Neutrophil (primary cell): ENCODE measurements around the gene CEP68.
A peak's percentile ranks its signal among the peaks of the same experiment; 100 is the strongest.
"Not testable (repeated sequence)": the region's sequence is repeated elsewhere in the genome, so short reads cannot be mapped to it uniquely, and the experiment has no call there.

Experiments
- H3K27ac ChIP-seq: fragments of 200-600 bp; sonication (generic); 2 replicates; pipeline ENCODE4 v1.5.1; 2016; ENCODE audit warnings: mild to moderate bottlenecking, moderate library complexity
- H3K27me3 ChIP-seq: fragments of 200-600 bp; sonication (generic); 2 replicates; pipeline ENCODE4 v1.6.0; 2016; ENCODE audit warnings: mild to moderate bottlenecking
- H3K36me3 ChIP-seq: fragments of 200-600 bp; sonication (generic); 2 replicates; pipeline ENCODE4 v1.5.1; 2017
- H3K4me1 ChIP-seq, 2 experiments: fragments of 200-600 bp in 1 of 2; sonication (generic) in 1 of 2; 1 replicate in 1 of 2; 2 replicates in 1 of 2; pipeline versions ENCODE4 v1.5.1 to v1.6.1; 2013 to 2016; ENCODE audit warnings: low read depth in 1 of 2, low read length in 1 of 2, mild to moderate bottlenecking in 1 of 2, moderate library complexity in 1 of 2; ENCODE audit not compliant: control insufficient read depth in 1 of 2, insufficient read depth in 1 of 2
- H3K4me3 ChIP-seq, 2 experiments: fragments of 200-600 bp in 1 of 2; sonication (generic) in 1 of 2; 1 replicate in 1 of 2; 2 replicates in 1 of 2; pipeline ENCODE4 v1.5.1; 2013 to 2016; ENCODE audit warnings: low read depth in 1 of 2, low read length in 1 of 2, mild to moderate bottlenecking in 1 of 2, moderate library complexity in 1 of 2
- H3K9me3 ChIP-seq: fragments of 200-600 bp; sonication (generic); 2 replicates; pipeline ENCODE4 v1.5.1; 2016
- TF ChIP-seq, protein P1 (sequence below): fragments of 200-600 bp; sonication (generic); IDR thresholded peaks from 2 replicates; pipeline ENCODE4 v1.5.1; 2016; ENCODE audit warnings: antibody characterized with exemption

The CEP68 gene

DNA sequence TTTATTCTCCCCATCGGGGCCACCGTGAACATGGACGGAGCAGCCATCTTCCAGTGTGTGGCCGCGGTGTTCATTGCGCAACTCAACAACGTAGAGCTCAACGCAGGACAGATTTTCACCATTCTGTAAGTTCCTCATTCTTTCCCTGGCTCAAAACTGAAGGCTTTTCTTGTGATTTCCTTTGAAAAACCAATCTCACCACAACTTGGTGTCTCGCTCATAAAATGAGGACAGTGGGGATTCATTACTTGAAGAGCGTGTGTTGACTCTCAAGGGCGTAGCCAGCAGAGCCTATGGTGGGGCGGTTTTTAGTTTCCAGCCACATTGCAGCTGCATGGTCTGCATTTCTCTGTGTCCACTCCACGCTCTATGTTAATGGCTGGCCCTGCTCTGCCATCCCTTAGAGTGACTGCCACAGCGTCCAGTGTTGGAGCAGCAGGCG, 38.1 kb upstream of the CEP68 start:
- H3K27ac ChIP-seq = peak overlapping the region; percentile 93
- H3K4me1 ChIP-seq = peaks cover 29 to 30% of the 10 kb centered on the region in 2 experiments
- H3K4me3 ChIP-seq = peak overlapping the region; percentile 65 to 68
- peaks cover 4% of the 10 kb centered on the region for H3K36me3 ChIP-seq
- H3K27me3 ChIP-seq = no peaks in the 10 kb centered on the region
- TF ChIP-seq, protein P1, sequence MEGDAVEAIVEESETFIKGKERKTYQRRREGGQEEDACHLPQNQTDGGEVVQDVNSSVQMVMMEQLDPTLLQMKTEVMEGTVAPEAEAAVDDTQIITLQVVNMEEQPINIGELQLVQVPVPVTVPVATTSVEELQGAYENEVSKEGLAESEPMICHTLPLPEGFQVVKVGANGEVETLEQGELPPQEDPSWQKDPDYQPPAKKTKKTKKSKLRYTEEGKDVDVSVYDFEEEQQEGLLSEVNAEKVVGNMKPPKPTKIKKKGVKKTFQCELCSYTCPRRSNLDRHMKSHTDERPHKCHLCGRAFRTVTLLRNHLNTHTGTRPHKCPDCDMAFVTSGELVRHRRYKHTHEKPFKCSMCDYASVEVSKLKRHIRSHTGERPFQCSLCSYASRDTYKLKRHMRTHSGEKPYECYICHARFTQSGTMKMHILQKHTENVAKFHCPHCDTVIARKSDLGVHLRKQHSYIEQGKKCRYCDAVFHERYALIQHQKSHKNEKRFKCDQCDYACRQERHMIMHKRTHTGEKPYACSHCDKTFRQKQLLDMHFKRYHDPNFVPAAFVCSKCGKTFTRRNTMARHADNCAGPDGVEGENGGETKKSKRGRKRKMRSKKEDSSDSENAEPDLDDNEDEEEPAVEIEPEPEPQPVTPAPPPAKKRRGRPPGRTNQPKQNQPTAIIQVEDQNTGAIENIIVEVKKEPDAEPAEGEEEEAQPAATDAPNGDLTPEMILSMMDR = no peak
- no peaks in the 10 kb centered on the region for H3K9me3 ChIP-seq

DNA sequence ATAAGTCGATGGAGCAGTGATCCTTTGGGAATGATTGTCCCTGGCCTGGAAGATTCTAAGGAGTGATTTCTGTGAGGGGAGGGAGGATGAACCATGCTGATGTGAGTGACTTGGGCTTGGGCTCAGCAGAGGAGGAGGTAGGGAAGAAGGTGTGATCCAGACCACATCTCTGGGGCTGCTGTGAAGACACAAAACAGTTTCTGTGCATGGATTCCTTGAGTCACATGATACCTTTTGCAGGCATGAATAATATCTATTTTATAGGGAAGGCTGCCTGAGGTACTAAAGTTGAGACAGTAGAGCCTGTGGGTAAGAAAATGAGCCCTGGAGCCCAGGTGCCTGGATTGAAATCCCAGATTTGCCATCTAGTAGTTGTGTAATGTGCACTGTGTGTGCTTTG, 37.2 kb upstream of the CEP68 start:
- Histone ChIP-seq H3K27me3 (no peaks in the 10 kb centered on the region), H3K36me3 (peaks cover 4% of the 10 kb centered on the region), H3K4me3 (peak overlapping the region in 1 of 2 experiments; percentile 68), H3K27ac (peak overlapping the region; percentile 93), H3K4me1 (peaks cover 29 to 30% of the 10 kb centered on the region in 2 experiments), H3K9me3 (no peaks in the 10 kb centered on the region)
- TF ChIP-seq, protein P1 = no peak

DNA sequence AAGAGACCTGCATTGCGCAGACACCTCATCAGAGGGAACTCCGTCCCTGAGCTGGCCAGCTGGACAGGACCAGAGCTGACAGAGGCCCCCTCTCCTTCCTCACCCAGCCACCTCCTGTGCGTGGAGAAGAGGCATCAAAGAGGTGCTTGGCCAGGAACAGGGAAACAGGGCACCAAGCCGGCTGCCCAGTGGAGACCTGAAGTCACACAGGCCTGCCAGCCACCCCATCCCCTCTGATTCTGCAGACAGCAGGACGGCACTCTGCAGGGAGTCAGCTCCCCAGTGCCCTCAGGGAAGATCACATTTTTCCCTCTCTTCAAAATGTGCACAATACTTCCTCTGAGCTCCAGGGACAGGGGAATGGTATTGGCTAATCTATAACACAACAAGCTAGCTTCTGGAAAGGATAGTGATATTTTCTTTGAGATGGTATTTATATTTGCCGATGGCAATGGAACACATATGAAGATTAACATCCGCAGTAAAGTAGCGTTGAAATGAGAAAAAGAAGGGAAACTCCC, 36.5 kb upstream of the CEP68 start:
- no peaks in the 10 kb centered on the region for H3K9me3 ChIP-seq
- no peaks in the 10 kb centered on the region for H3K27me3 ChIP-seq
- H3K4me1 ChIP-seq = peaks cover 29 to 30% of the 10 kb centered on the region in 2 experiments
- no peak overlapping the region for H3K4me3 ChIP-seq
- TF ChIP-seq, protein P1 = no peak
- peaks cover 4% of the 10 kb centered on the region for H3K36me3 ChIP-seq
- peak overlapping the region; percentile 93 for H3K27ac ChIP-seq

DNA sequence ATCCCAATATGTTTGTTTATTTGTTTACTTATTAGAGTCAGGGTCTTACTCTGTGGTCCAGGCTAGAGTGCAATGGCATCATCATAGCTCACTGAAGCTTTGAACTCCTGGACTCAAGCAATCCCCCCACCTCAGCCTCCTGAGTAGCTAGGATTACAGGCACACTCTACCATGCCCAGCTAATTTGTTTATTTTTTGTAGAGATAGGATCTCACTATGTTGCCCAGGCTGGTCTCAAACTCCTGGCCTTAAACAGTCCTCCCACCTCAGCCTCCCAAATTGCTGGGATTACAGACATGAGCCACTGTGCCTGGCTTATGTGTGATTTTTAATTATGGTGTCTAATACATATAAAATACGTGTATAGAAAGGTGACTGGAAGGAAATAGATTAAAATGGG, 36.0 kb upstream of the CEP68 start:
- H3K36me3 ChIP-seq, H3K27ac ChIP-seq, H3K27me3 ChIP-seq, H3K9me3 ChIP-seq, H3K4me3 ChIP-seq: not testable (repeated sequence)
- H3K4me1 ChIP-seq = peaks cover 29 to 30% of the 10 kb centered on the region in 2 experiments

DNA sequence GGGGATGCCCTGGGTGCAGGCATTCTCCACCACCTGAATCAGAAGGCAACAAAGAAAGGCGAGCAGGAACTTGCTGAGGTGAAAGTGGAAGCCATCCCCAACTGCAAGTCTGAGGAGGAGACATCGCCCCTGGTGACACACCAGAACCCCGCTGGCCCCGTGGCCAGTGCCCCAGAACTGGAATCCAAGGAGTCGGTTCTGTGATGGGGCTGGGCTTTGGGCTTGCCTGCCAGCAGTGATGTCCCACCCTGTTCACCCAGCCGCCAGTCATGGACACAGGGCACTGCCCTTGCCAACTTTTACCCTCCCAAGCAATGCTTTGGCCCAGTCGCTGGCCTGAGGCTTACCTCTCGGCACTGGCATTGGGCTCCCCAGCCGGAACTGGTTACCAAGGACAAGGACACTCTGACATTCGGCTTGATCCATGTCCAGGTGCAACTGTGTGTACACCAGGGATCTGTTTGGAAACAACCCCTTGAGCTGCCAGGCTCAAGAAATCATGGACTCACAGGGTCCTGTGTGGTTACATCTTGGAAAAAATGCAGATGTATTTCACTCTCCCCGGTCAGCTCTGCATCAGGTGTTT, 35.2 kb upstream of the CEP68 start:
- Histone ChIP-seq H3K4me1 (peaks cover 37 to 38% of the 10 kb centered on the region in 2 experiments), H3K27me3 (no peaks in the 10 kb centered on the region), H3K9me3 (no peaks in the 10 kb centered on the region), H3K27ac (no peak overlapping the region), H3K4me3 (no peak overlapping the region), H3K36me3 (peaks cover 4% of the 10 kb centered on the region)
- TF ChIP-seq, protein P1 = no peak

DNA sequence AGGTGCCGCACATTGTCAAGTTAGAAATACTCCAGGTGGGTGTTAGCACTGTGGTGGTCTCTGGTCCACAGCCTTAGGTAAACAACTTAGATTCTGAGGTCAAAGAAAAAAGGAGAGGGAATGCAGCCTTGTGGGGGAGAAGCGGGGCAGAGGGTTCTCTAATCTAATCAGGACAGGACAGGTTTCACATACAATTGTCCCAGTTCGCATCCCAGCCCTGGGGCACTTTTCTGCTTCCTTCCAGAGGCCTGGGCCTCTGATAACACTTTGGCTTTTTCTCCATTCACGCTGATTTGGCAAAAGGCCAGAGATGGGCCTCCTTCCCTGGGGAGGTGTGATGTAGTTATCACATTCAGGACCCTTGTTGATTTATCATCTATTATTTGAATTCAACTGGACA, 34.5 kb upstream of the CEP68 start:
- H3K4me3 ChIP-seq = no peak overlapping the region
- no peak overlapping the region for H3K27ac ChIP-seq
- TF ChIP-seq, protein P1 = no peak
- no peaks in the 10 kb centered on the region for H3K27me3 ChIP-seq
- peaks cover 4% of the 10 kb centered on the region for H3K36me3 ChIP-seq
- peaks cover 35 to 36% of the 10 kb centered on the region in 2 experiments for H3K4me1 ChIP-seq
- no peaks in the 10 kb centered on the region for H3K9me3 ChIP-seq
